ENCODE measurements around the gene ATG7.

- TF ChIP-seq, protein P1, sequence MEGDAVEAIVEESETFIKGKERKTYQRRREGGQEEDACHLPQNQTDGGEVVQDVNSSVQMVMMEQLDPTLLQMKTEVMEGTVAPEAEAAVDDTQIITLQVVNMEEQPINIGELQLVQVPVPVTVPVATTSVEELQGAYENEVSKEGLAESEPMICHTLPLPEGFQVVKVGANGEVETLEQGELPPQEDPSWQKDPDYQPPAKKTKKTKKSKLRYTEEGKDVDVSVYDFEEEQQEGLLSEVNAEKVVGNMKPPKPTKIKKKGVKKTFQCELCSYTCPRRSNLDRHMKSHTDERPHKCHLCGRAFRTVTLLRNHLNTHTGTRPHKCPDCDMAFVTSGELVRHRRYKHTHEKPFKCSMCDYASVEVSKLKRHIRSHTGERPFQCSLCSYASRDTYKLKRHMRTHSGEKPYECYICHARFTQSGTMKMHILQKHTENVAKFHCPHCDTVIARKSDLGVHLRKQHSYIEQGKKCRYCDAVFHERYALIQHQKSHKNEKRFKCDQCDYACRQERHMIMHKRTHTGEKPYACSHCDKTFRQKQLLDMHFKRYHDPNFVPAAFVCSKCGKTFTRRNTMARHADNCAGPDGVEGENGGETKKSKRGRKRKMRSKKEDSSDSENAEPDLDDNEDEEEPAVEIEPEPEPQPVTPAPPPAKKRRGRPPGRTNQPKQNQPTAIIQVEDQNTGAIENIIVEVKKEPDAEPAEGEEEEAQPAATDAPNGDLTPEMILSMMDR (IDR thresholded peaks at IDR 0.05) = no peak
- TF ChIP-seq POLR2A (IDR thresholded peaks at IDR 0.05) = no peak
These were observed 204.5 kb downstream of the ATG7 start for GRCh38 chr3:11476735-11477144.

Measured in vagina (tissue), 2 donors.